Activated CD4-positive, alpha-beta T cell treated with anti-CD3 and anti-CD28 coated beads, Interleukin-2, amount 10 ng/mL, durations not matched to agents 24 days and 14 days (primary cell): ENCODE results near the gene PRR5L. TPM values are rescaled to one million over a fixed set of nuclear protein-coding genes. Genes with fewer than 3 reads are reported as not detected.
"Not testable (repeated sequence)": the region's sequence is repeated elsewhere in the genome, so short reads cannot be mapped to it uniquely, and the experiment has no call there.

Source experiments
- DNase-seq: peaks from one replicate; pipeline ENCODE4 v3.0.0; 2022
- H3K27ac Mint-ChIP-seq: one replicate; pipeline ENCODE4 v1.8.0; 2022; ENCODE audit warnings: mild to moderate bottlenecking, mixed read lengths
- H3K27me3 Mint-ChIP-seq: one replicate; pipeline ENCODE4 v1.8.0; 2022; ENCODE audit warnings: mixed read lengths
- H3K36me3 Mint-ChIP-seq: one replicate; pipeline ENCODE4 v1.8.0; 2022; ENCODE audit warnings: low read depth, mild to moderate bottlenecking, mixed read lengths
- H3K4me1 Mint-ChIP-seq: one replicate; pipeline ENCODE4 v1.8.0; 2021; ENCODE audit warnings: mixed read lengths
- H3K4me3 Mint-ChIP-seq: one replicate; pipeline ENCODE4 v1.8.0; 2022; ENCODE audit warnings: mild to moderate bottlenecking, moderate library complexity, mixed read lengths
- H3K9me3 Mint-ChIP-seq: one replicate; pipeline ENCODE4 v1.8.0; 2021; ENCODE audit warnings: mixed read lengths
- intact Hi-C: fragments of 100-400 bp; cut with micrococcal nuclease; formaldehyde crosslinking; loops from one replicate; pipeline ENCODE4 v1.15.1; 2023
- total RNA-seq: library from RNA; stranded (reverse); gene quantifications from 2 replicates; pipeline ENCODE4 v1.2.3, GENCODE V29; 2022

The PRR5L gene
- total RNA-seq, 1 donor from 2014 or later, result 54.5 TPM

DNA sequence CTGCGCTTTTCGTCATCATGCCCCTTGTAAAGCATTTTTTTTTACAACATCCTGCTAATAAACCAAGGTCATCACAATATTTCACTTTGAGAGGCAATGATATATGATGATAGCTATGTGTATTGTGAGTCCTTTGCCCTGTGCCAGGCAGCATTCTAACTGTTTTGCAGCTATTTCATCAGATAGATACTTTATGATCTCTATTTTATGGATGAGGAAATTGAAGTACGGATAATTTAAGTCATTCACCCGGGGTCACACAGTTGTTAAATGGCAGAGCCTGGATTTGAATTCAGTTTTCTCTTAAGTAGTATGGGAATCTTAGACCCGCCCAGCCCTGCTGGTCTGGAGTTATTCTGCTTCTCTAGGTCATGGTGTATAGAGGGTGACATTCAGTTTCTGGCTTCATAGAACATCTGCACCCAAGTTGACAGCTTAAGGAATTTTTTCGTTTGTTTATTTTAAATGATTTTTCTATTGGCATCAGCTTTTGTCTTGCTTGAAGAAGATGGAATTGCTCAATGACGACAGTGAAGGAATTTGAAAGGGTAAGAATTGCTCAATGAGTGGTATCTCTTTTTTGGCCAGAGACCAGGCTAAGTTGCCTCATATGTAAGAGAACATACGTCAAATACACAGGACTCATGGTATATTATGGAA lies 926 bp downstream of the PRR5L start:
- Mint-ChIP-seq H3K9me3 (no peaks in the 10 kb centered on the region), H3K4me1 (peaks cover 3% of the 10 kb centered on the region), H3K27ac (no peak overlapping the region), H3K36me3 (no peaks in the 10 kb centered on the region), H3K4me3 (no peak overlapping the region), H3K27me3 (peaks cover 11% of the 10 kb centered on the region)
- intact Hi-C loops, result no loop called here
- no peak for DNase-seq

DNA sequence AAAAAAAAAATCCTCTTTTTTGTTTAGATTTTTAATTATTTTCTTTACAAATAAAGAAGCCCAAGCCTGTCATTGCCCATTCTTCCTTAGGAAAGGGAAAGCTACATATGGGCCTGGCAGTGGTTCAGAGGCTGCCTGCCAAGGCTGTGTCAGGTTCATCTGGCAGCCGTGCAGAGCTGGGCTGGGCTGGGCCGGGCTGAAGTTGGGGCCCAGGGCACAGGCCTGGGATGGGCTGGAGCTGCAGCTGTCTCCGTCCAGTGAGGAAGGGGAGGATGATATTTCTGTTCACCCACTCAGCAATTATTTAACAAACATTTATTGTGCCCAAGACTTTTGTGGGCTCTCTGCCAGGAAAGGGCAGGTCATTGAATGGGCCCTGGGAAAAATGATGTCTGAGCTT lies 4.6 kb downstream of the PRR5L start:
- no peak for DNase-seq
- no peak overlapping the region for H3K4me3 Mint-ChIP-seq
- no peak overlapping the region for H3K27ac Mint-ChIP-seq
- intact Hi-C loops, result no loop called here
- H3K36me3 Mint-ChIP-seq, result no peaks in the 10 kb centered on the region
- H3K27me3 Mint-ChIP-seq, result peaks cover 11% of the 10 kb centered on the region
- H3K9me3 Mint-ChIP-seq, result no peaks in the 10 kb centered on the region
- no peaks in the 10 kb centered on the region for H3K4me1 Mint-ChIP-seq

DNA sequence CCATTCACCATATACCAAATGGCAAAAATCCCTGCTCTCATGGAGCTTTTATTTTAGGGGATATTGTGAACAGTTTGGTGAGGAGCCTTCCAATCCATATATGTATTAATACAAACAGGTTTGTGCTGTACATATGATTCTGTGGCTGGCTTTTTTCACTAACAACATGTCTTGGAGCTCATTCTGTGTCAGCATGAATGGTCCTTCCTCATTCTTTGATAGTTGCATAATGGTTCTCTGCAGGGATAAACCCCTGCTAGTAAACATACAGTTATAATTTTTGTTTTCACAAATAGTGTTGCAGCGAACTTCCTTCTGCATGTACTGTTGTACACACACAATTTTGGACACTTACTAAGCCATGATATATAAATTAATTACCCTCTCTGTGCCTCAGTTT lies 8.3 kb downstream of the PRR5L start:
- Mint-ChIP-seq H3K4me3 (no peak overlapping the region), H3K36me3 (no peaks in the 10 kb centered on the region), H3K27me3 (peaks cover 6% of the 10 kb centered on the region), H3K27ac (no peak overlapping the region), H3K9me3 (peaks cover 4% of the 10 kb centered on the region), H3K4me1 (peaks cover 4% of the 10 kb centered on the region)
- intact Hi-C loops, result no loop called here
- no peak for DNase-seq

DNA sequence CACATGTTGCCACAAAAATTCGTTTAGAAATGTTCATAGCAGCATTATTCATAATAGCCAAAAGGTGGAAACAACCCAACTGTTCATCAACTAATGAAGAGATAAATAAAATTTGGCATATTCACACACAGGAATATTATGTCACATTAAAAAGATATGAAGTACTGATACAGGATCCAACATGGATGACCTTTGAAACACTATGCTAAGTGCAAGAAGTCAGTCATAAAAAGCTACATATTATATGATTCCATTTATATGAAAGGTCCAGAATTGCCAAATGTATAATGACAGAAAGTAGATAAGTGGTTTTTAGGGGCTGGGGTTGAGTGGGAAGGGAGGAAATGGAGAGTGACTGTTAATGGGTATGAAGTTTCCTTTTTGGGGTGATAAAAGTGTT lies 9.0 kb downstream of the PRR5L start:
- Mint-ChIP-seq H3K27me3 (peaks cover 5% of the 10 kb centered on the region), H3K9me3 (peaks cover 4% of the 10 kb centered on the region), H3K4me1 (peaks cover 4% of the 10 kb centered on the region), H3K27ac (no peak overlapping the region), H3K4me3 (no peak overlapping the region), H3K36me3 (no peaks in the 10 kb centered on the region)
- no peak for DNase-seq
- intact Hi-C loops, result no loop called here

DNA sequence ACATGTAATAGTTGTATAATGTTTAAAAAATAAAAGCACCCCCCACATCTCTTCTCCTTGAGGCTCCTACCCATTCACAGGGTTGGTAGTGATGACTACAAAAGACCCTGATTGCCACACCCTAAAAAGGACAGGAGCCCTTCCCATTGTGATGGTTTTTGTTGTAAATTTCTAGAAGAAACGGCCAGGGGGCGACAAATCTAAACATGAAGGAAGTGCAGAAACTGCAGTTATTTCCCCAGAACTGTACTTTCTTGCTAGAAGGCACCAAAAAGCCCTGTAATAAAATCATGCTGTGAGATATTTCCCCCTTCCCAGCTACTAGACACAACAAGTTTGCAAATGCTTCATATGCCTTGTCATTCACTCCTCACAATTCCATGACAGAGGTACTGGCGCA lies 10.8 kb downstream of the PRR5L start:
- DNase-seq, result peak; percentile 72
- peaks cover 4% of the 10 kb centered on the region for H3K4me1 Mint-ChIP-seq
- H3K36me3 Mint-ChIP-seq, result no peaks in the 10 kb centered on the region
- H3K4me3 Mint-ChIP-seq, result no peak overlapping the region
- intact Hi-C loops, result loop anchor here (1.0 kb wide), 3 partner anchors 46 to 185 kb away; no protein-coding TSS in a partner anchor
- H3K9me3 Mint-ChIP-seq, result peaks cover 4% of the 10 kb centered on the region
- H3K27me3 Mint-ChIP-seq, result peaks cover 8% of the 10 kb centered on the region
- H3K27ac Mint-ChIP-seq, result no peak overlapping the region

DNA sequence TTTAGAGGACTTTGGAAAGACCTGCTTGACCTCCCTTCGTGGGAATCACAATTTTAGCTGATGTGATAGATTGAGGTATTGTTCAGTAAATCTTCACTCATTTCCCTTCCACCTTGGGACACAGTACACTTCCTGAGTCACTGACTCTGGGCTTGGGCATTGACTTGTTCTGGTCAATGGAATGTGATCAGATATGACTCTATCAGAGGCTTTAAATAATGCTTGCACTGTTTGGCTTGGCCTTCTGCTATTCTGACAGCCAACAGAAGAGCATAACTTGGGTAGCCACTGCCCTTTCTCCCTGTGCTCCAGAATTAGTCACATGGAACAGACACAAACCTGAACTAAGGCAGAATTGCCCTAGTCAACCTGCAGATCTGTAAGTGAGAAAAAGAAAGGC lies 12.5 kb downstream of the PRR5L start:
- intact Hi-C loops, result no loop called here
- Mint-ChIP-seq H3K36me3 (no peaks in the 10 kb centered on the region), H3K4me3 (no peak overlapping the region), H3K4me1 (peaks cover 4% of the 10 kb centered on the region), H3K27me3 (peaks cover 13% of the 10 kb centered on the region), H3K27ac (no peak overlapping the region), H3K9me3 (peaks cover 4% of the 10 kb centered on the region)
- DNase-seq, result no peak

DNA sequence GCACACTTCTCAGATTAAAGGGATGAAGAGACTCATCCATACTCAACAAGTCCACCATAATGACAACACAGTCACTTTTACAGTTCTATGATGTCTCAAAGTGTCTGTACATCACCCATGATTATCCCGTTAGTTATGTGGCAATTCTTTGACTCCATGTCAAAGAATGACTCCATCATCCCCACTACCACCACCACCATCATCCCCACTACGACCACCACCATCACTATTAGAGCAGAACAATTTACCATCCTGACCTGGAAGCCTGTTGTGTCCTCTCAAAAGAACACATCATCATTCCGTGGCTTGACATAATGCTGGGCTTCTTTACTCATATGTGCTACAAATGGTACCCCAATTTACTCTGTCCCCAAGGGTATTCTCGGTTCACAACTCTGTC lies 13.7 kb downstream of the PRR5L start:
- no peak overlapping the region for H3K4me3 Mint-ChIP-seq
- no peak overlapping the region for H3K27ac Mint-ChIP-seq
- no peak for DNase-seq
- H3K27me3 Mint-ChIP-seq, result peaks cover 17% of the 10 kb centered on the region
- peaks cover 4% of the 10 kb centered on the region for H3K9me3 Mint-ChIP-seq
- intact Hi-C loops, result no loop called here
- H3K36me3 Mint-ChIP-seq, result no peaks in the 10 kb centered on the region
- peaks cover 4% of the 10 kb centered on the region for H3K4me1 Mint-ChIP-seq

DNA sequence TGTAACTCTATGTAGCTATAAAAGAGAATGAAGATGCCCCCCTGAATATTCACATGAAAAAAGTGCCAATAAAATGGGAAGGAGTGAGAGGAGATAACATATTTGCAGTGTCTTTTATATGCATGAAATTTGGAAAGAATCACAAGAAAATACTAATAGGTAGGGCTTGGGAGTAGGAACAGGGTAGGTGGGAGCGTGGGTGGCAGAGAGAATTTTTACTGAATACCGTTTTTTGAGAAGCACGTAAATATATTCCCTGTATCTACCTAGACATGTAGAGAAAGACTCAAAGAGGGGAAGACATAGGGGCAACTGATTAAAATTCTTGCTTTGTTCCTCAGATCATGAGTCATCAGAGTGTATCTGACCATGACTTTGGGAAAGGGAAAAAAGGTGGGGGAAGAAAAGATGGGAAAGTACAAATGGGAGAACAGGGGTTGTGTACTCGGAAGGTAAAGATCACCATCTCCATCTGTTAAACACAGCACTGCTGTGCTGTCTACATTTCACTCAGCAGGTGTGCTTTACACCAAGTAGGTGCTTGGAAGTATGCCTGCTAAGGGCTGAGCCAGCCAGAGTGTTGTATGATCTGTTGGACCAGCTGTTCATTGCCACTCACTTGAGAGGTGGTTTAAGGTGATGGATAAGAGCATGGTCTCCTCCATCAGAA lies 16.0 kb downstream of the PRR5L start:
- DNase-seq, result no peak
- peaks cover under 1% of the 10 kb centered on the region for H3K4me1 Mint-ChIP-seq
- intact Hi-C loops, result no loop called here
- no peaks in the 10 kb centered on the region for H3K36me3 Mint-ChIP-seq
- H3K27ac Mint-ChIP-seq, result no peak overlapping the region
- peaks cover 30% of the 10 kb centered on the region for H3K27me3 Mint-ChIP-seq
- no peak overlapping the region for H3K4me3 Mint-ChIP-seq
- H3K9me3 Mint-ChIP-seq, result peaks cover 4% of the 10 kb centered on the region

DNA sequence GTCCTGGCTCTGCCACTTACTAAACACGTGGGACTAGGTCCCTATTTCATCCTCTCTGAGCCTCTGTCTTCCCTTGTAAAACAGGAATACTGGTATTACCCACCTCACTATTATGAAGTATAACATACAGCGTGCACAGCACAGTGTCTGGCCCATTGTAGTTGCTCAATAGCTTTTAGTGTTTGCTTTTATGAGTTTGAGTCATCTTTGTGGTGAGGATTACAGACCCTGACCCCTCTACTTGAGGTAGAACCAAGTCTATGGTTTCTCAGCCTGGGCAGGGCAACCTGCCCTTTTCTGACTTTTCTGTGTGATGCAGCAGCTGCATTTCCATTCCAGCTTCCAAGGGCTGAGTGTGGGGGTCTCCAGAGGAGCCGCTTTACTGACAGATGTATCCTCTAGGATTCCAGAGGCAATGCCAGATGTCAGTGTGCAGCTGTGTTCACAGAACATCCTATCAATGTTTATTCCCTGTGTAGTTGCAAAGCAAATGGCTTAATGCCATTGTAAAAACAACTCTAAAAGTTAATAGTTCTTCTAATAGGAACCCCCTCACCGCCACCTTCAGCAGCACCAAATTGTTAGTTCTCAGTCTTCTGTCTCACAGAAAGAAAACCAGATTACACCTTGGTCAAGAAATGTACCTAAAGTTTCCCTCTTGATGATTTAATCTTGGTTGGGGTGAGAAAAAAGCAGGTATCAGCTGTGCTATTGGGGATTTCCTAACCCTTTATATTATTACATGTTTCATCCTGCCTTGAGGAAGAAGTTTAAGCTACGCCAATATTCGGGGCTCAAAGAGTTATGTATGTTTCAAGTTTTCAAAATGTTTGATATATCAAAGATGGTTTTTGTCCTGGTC lies 16.8 kb downstream of the PRR5L start:
- Mint-ChIP-seq H3K27ac (no peak overlapping the region), H3K27me3 (peaks cover 34% of the 10 kb centered on the region), H3K4me1 (no peaks in the 10 kb centered on the region), H3K9me3 (peaks cover 4% of the 10 kb centered on the region), H3K4me3 (no peak overlapping the region), H3K36me3 (no peaks in the 10 kb centered on the region)
- intact Hi-C loops, result no loop called here
- no peak for DNase-seq

DNA sequence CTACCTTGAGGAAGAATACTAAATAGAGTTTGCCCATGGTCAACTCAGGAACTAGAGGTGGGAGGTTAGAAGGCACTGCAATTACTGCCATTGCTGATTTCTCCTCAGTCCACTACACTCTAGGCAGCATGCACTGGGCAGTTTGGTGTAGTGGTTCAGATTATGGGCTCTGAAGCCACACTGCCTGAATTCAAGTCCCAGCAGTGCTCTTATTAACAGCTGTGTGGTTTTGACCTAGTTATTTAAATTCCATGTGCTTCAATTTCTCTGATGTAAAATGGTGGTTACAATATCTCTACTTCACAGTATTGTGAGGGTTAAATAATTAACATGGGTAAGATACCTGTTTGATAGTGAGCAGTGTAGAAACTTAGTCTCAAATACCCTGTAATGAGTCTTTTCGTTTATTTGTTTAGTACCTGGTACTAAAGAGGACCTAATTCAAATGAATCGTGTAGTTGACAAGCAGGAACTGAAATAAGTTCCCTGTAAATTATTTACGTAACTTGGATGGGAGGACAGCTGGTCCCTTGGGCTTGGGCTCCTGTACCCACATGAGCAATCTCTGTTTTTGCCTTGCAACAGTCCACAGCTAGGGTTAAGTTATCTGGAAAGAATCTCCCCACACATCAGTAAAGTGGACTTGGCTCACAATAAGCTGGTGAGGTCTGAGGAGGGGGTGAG lies 17.8 kb downstream of the PRR5L start:
- Mint-ChIP-seq H3K27me3 (peaks cover 34% of the 10 kb centered on the region), H3K4me3 (no peak overlapping the region), H3K9me3 (peaks cover 2% of the 10 kb centered on the region), H3K4me1 (no peaks in the 10 kb centered on the region), H3K27ac (no peak overlapping the region), H3K36me3 (no peaks in the 10 kb centered on the region)
- intact Hi-C loops, result no loop called here
- no peak for DNase-seq

DNA sequence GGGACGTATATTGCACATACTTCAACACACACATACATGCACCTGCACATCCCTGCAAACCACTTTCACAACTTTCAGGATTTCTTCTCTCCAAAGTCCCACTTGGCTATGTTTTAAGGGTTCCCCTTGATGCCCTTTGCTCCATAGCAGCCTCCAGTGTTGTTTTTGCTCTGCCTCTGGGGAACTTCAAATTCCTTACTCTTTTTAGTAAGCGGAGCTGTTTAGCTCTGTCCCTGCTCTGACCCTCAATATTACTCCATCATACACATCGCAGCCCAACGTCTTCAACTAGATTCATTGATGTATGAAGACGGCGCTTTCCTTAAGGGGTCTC lies 18.3 kb downstream of the PRR5L start:
- H3K36me3 Mint-ChIP-seq, result no peaks in the 10 kb centered on the region
- H3K9me3 Mint-ChIP-seq, result no peaks in the 10 kb centered on the region
- no peaks in the 10 kb centered on the region for H3K4me1 Mint-ChIP-seq
- intact Hi-C loops, result no loop called here
- no peak for DNase-seq
- H3K27ac Mint-ChIP-seq, result no peak overlapping the region
- H3K27me3 Mint-ChIP-seq, result peaks cover 33% of the 10 kb centered on the region
- H3K4me3 Mint-ChIP-seq, result no peak overlapping the region

DNA sequence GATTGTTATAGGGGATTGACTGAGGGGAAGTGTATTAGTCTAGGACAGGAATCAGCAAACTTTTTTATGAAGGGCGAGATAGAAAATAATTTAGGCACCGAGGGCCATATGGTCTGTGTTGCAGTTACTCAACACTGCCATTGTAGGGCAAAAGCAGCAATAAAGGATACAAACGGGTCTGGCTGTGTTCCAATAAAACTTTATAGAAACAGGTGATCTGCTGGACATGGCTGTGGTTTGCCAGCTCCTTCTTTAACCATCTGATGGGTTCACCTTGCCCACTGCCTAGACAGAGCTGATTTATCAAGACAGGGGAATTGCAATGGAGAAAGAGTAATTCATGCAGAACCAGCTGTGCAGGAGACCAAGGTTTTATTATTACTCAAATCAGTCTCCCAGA lies 20.0 kb downstream of the PRR5L start:
- H3K4me3 Mint-ChIP-seq, result no peak overlapping the region
- H3K27me3 Mint-ChIP-seq, result peaks cover 33% of the 10 kb centered on the region
- intact Hi-C loops, result no loop called here

DNA sequence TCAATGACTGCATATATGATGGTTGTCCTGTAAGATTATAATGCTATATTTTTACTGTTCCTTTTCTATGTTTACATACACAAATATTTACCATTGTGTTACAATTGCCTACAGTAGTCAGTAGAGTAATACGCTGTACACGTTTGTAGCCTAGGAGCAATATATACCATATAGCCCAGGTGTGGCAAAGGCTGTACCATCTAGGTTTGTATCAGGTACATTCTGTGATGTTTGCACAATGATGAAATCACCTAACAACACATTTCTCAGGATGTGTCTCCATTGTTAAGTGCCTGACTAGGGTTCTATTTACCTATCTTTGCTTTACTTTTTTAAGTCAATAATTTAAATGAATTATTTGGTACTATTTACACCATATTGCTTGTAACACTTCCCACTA lies 21.9 kb downstream of the PRR5L start:
- intact Hi-C loops, result no loop called here
- Mint-ChIP-seq H3K36me3 (no peaks in the 10 kb centered on the region), H3K27ac (no peak overlapping the region), H3K27me3 (peaks cover 28% of the 10 kb centered on the region), H3K9me3 (no peaks in the 10 kb centered on the region), H3K4me3 (no peak overlapping the region), H3K4me1 (no peaks in the 10 kb centered on the region)
- DNase-seq, result no peak

More for the DNA sequence above, 20.0 kb downstream of the PRR5L start:
- no peaks in the 10 kb centered on the region for H3K4me1 Mint-ChIP-seq
- no peaks in the 10 kb centered on the region for H3K9me3 Mint-ChIP-seq
- H3K27ac Mint-ChIP-seq, result no peak overlapping the region
- no peaks in the 10 kb centered on the region for H3K36me3 Mint-ChIP-seq
- no peak for DNase-seq

DNA sequence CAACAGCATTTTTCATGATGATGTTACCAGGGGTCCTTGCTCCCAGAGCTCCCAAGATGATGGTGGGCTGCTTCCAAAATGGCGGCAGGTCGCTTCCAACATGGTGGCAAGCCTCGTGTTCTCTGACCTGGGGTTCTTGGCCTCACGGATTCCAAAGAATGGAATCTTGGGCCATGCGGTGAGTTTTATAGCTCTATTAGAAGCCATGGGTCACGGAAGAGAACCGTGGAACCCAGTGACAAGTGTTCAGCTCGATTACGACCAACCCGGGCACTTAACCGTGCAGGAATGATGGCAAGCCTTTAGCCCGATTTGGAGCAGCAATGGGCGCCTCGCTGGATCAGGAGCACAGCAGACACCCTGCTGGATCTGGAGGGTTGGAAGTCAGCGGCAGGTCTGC lies 28.9 kb downstream of the PRR5L start:
- H3K36me3 Mint-ChIP-seq, intact Hi-C loops, DNase-seq, H3K9me3 Mint-ChIP-seq, H3K27ac Mint-ChIP-seq, H3K4me1 Mint-ChIP-seq, H3K4me3 Mint-ChIP-seq: not testable (repeated sequence)
- H3K27me3 Mint-ChIP-seq, result peaks cover 17% of the 10 kb centered on the region
